ENCODE measurements around the gene NAPA.

GRCh38 chr19:47545061-47545948 is 30.4 kb upstream of the NAPA start:
- TF ChIP-seq CTCF (IDR thresholded peaks at IDR 0.05), result no peak
- no peak for TF ChIP-seq POLR2A (IDR thresholded peaks at IDR 0.05)

All from ovary (tissue), 3 donors.